Measurements from ENCODE around the gene LDAH.
"Not testable (repeated sequence)": the region's sequence is repeated elsewhere in the genome, so short reads cannot be mapped to it uniquely, and the experiment has no call there.

Gene LDAH

DNA sequence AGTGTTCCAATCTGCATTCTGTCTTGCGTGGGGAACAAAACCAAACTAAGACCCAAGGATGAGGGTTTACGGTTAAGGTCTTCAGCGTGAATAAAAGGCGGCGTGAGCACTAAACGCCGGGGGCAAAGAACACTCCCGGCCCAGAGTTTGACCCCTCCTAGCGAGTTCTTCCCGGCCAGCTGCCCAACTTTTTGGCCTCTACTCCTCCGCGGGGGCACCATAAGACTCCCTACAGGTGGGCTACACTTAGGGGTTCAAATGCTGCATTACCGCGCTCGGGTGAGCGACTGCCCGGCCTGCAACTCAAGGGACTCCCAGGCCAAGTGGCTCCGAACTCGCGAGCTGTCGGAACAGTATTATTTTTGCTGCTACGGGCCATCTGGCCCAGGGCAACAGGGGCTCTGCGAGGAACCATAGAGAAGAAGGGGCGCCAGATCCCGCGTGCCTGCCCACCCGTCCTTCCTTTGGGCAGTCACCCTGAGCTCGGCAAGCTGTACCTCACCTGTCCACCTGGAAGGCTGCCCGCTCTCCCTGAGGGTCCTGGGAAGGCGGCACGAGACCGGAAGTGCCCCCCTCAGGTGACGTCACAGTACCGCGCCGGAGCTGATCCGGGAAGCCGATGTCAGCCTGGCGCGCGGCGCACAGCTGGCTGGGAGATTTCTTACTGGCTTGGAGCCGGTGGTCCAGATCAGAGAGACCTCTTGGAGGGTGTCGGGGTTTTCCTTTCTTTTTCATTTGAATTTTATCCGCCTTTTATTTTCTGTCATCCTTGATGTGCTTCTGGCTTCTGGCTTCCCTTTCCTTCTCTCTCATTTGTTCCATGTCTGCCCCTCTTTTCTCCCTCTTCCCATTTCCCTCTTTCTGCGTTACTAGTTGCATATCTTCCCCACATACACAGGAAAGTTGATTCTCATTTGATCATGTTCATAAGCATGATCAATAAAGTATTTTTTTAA lies at the start of gene LDAH:
LDAH (minus strand) TSS at position 567 of the 956 bp plus-strand sequence. CDS start 21,638 bp downstream, outside the sequence.
- DNase-seq (ENCODE audit: low read depth), result peak; percentile 83

DNA sequence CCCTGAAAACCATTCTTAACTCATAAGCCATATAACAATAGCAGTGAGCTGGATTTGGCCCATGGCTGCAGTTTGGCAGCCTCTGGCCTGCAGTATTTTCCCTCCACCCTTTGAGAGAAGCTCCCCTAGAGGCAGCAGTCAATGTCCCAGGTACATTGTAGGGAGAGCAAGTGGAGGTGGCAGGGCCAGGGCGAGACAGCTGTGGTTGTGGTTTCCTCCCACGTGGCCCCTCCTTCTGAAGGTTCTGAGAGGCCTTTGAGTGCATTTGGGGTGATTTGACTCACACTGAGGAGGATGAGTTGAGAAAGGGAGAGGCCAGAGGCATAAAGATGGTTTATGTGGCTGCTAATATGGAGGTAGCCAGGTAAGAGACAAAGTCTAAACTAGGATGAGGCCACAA lies 45.5 kb upstream of the LDAH start:
- DNase-seq (ENCODE audit: low read depth), result peak; percentile 65

DNA sequence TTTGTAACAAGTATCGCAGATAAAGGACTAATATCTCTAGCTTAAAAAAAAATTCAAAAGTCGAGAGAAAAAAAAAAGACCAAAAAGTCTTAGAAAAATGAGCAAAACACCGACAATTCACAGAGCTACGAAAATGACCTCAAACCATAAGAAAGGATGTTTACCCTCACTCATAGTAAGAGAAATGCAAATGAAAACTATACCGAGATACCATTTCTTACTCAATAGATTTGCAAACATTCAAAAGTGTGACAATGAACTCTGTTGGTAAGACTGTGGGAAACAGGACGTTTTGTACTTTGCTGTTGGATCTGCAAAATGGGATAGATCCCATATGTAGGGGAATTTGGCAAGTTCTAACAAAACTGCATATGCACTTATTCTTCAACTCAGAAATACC lies 39.9 kb upstream of the LDAH start:
- DNase-seq (ENCODE audit: low read depth), result no peak

DNA sequence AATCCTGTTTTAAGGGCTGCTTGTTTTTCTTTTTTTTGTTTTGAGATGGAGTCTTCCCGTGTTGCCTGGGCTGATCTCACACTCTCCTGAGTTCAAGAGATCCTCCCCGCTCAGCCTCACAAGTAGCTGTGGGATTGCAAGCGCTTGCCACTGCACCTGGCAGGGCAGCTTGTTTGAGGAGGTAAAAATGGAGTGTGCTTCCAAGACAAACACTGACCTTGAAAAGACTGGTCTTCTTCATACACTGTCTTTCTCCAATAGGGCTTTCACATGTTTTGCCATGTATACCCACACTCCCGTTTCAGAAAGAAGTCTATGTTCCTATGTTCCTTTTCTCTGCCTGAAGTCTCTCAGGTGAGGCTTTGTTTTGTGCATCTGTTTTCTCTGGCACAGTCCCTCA lies 32.6 kb upstream of the LDAH start:
- no peak for DNase-seq (ENCODE audit: low read depth)

DNA sequence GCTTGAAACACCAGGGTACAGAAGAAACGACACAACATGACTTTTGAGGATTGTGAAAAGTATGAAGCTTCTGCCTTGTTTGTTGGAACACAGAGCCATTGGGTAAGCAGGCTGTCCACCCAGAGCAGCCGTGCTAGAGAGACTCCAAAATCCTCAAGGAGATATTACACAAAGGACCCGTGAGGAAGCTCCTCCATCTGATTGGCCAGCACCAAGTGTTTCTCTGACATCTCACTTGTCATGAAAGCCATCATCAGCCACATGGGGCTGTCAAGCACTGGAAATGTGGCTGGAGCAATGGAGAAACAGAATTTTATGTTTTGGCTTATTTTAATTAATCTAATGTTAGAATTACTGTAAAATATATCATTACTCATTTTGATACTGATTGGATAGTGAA lies 29.8 kb upstream of the LDAH start:
- no peak for DNase-seq (ENCODE audit: low read depth)

DNA sequence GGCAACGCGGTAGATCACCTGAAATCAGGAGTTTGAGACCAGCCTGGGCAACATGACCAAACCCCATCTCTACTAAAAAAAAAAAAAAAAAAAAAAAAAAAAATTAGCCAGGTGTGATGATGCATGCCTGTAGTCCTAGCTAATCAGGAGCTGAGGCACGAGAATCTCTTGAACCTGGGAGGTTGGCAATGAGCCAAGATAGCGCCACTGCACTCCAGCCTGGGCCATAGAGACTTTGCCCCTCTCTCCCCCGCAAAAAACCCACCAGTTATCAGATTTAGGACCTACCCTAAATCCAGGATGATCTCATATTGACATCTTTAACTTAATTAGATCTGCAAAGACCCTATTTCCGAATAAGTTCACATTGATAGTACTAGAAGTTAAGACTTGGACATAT lies 29.2 kb upstream of the LDAH start:
- no peak for DNase-seq (ENCODE audit: low read depth)

DNA sequence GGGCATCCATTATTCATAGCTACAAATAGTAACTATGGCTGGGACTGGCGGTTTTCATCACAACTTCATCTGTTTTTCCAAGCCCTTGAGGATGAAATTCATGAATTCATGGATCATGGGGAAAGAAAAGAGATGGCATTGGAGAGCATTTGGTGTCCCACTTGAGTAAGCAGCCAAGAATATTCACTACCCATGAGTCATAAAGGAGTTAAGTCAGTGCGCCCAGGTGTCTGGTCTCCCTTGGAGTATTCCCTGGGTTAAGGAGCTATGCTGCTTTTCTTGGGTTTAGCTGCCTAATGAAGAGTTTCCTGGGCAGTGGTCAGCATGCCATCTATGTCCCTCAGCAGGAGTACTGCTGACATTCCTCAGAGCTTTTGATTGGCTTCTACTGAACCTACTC lies 21.3 kb upstream of the LDAH start:
- no peak for DNase-seq (ENCODE audit: low read depth)

DNA sequence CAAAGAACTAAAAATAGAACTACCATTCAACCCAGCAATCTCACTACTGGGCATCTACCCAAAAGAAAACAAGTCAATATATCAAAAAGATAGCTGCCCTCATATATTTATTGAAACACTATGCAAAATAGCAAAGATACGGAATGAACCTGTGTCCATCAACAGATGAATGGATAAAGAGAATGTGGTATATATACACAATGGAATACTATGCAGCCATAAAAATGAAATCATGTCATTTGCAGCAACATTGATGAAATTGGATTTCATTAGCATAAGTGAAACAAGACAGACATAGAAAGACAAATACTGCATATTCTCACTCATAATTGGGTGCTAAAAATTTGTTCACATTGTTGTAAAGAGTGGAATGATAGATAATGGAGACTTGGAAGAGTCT lies 16.2 kb upstream of the LDAH start:
- no peak for DNase-seq (ENCODE audit: low read depth)

DNA sequence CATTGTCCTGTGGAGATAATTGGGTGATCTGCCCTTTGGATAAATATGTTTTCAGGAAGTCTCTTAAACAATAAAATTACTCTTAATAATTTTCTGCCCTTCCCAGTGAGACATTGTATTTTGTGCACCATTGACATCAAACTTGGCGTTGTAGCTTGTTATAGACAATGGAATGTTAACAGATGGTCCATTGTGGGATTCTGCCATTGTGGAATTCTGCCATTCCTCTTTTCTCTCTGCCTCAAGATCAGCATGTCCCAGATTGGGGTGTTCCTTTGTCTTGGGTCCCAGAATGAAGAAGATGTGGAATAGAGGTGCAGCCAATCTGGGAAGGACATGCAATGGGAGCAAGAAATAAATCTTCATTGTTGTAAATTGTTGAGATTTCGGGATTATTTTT lies 15.1 kb upstream of the LDAH start:
- DNase-seq (ENCODE audit: low read depth), result no peak

DNA sequence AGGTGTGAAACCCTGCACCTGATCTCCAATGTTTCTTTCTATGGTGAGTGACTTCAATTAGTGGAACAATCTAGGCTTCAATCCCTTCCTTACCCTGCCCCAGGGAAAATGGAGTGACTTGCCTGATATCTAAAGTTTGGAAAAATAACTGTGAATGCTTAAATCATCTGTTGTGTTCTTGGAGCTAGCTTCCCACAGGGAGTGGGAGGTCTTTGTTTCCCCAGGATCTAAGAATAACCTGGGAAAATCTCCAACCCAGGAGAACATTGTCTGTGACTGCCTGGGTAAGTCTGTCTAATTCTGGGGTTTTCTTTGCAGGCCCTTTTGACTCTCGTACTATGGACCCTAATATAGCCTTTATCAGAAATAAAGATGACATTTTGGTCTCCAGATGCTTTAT lies 13.6 kb upstream of the LDAH start:
- DNase-seq (ENCODE audit: low read depth), result no peak

DNA sequence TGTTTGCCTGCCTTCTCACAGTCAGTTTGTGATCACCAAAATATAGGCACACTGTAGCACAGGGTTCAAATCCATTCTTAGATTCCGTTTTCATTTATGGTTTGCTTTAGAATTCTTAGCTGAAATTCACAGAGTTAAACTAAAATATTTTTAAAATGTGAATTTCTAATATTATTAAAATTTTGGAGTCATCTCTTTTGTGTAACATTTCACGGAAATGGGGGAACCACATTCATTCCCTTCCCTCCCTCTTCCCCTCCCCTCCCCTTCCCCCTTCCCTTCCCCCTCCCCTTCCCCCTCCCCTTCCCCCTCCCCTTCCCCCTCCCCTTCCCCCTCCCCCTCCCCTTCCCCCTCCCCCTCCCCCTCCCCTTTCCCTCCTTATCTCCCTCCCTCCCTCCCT lies 11.4 kb upstream of the LDAH start:
- no peak for DNase-seq (ENCODE audit: low read depth)

DNA sequence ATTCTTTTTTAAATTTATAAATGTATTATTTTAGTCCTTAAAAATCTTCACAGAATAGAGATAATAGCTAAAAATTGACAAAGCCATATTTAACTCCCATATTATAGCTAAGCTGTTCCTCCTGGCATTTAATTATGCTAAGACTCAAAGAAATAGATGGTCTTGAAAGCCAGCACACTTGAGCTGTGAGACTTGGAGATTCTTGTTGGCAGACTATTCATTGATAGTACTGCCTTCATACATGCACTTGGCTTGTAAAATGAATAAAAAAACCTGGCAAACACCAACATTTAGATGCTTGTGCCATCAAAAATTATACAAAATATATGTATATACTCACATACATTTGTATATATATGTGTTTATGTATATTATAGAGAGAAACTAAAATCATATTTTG lies 9.7 kb upstream of the LDAH start:
- DNase-seq (ENCODE audit: low read depth), result no peak

DNA sequence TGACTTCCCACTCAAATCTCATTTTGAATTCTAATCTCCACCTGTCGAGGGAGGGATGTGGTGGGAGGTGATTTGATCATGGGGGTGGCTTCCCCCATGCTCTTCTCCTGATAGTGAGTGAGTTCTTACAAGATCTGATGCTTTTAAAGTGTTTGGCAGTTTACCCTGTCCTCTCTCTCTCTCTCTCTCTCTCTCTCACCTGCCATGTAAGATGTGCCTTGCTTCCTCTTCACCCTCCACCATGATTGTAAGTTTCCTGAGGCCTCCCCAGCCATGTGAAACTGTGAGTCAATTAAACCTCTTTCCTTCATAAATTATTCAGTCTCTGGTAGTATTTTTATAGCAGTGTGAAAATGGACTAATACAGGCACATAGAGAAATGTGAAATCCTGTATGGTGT lies 7.0 kb upstream of the LDAH start:
- DNase-seq (ENCODE audit: low read depth), result no peak

DNA sequence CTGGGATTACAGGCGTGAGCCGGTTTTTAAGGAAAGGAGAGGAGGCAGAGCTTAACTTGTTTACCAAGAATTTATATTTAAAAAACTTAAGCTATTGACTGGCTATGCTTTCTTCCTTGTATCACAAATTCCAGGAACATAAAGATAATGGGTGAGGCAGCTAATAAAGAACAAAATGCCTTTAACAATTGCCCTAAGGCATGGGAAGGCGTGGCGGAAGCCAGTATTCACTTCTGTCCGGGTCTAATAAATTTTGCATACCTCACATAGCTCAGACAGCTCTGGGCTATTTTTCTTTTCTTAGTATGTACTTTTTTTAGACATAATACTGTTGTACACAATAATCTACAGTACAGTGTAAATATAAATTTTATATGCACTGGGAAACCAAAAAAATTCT lies 1.0 kb upstream of the LDAH start:
- DNase-seq (ENCODE audit: low read depth), result no peak

DNA sequence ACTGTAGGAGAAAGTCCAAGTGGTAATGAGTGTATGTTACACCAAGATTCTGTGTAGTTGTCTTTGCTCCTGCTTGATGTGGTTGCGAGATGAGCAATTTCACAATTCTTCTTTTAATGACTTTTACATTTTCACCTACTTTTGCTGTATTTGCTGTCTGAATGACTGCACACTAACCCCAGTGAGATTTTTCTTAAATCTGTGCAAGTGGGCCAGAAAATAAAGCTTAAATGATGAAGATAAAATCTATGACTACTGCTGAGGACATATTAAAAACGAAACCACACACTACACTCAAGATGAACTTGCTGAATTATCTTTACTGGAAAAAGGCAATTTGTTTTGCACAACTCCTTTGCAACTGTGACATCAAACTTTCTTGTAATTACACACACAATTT lies 4.1 kb downstream of the LDAH start:
- DNase-seq (ENCODE audit: low read depth), result no peak

DNA sequence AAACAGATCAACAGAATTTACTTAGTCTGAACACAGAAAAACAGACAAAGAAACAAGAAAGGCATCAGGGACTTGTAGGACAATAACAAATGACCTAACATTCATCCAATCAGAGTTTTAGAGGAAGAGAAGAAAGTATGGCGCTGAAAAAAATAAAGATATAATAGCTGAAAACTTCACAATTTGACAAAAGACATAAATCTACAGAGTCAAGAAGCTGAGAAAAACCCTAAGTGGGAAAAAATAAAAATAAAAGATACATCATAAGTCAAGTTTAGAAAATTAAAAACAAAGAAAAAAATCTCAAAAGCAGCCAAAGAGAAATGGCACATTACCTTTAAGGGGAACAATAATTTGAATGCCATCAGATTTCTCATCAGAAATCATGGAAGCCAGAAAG lies 7.7 kb downstream of the LDAH start:
- DNase-seq (ENCODE audit: low read depth), result no peak

DNA sequence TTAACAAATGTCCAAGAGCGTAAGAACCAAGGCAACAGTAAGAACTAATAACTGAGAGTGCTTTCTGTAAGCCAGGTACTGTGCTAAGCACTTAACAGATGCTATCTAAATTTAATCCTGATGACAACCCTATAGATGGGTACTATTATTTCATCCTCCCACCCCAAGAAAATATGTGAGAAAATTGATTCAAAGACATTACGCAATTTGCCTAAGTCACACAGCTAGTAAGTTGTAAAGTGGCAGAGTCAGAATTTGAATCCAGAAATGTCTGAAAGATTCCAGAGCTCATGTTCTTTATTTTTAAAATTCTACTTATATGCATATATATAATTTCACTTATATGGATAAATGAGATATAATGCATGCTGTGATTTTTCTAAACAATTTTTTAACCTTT lies 10.1 kb downstream of the LDAH start:
- DNase-seq (ENCODE audit: low read depth), result no peak

DNA sequence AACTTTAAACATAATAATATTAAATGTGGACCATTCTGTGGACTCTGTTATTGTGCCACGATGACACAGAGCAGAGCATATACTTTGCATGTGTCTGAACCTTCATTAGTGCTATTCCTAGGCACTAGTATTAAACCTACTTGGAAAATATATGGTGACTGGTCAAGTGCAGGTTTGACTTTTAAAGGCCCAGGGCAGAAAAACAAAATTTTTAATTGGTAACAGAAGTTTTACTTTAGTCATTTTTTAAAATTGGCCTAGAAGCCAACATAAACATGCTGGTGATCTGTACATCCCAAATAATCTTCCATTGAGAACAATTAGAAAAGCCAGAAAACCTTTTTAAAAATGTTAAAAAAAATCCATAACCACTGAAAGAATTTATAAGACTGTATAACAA lies 16.6 kb downstream of the LDAH start:
- DNase-seq (ENCODE audit: low read depth), result no peak

DNA sequence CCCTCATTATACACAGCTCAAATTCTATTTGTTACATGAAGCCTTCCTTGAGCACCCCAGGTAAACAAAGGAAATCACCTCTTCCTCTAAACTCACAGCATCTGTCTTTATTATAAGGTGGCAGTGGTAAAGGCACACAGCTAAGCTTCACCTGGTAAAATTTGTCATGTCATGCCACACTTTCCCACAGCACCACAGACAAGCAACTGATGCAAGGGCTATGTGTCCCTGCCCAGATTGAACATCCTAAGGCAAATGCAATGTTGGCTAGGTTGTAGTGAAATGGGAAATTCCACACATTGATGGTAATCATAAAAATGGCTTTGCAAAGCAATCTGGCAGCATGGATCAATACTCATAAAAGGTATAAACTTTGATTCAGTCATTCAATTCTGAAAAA lies 18.9 kb downstream of the LDAH start:
- no peak for DNase-seq (ENCODE audit: low read depth)

DNA sequence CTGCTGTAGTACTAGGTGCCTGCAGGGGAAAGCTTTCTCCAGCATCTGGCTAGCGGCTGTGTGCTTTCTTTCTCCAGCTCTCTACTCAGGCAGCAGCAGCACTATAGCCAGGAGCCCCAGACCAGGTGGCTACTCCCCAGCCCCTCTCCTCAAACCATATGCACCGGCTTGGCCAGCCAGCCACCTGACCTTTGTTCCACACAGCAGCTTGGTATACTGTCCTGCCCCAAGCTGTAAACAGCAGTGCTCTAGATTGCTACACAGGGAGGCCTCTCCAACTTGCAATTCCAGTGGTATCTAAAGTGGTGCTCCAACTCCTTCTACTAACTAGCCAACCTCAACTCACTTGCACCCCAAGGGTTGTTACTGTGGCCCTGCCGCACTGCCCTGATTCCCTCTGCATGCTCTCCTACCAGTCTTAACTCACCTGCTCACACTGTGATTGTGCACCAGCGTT lies 19.6 kb downstream of the LDAH start:
- DNase-seq (ENCODE audit: low read depth), result no peak

DNA sequence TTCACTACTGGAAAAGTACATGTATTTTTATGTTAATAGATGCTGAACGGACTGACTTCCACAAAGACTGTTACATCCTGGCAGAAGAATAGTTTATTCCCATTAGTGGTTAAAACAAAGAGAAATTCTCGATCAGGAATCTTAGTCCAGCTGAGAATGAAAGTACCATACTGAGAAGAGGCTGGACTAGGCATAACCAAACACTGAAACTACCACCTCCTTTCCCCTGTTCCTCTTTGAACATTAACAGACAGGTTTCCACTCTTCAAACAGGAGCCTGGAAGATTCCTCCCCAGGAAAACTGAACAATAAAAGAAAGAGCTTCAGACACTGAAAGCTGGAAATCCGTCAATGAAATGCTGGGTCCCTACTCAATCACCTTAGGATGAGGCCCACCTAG lies 25.8 kb downstream of the LDAH start:
- DNase-seq (ENCODE audit: low read depth), result no peak

DNA sequence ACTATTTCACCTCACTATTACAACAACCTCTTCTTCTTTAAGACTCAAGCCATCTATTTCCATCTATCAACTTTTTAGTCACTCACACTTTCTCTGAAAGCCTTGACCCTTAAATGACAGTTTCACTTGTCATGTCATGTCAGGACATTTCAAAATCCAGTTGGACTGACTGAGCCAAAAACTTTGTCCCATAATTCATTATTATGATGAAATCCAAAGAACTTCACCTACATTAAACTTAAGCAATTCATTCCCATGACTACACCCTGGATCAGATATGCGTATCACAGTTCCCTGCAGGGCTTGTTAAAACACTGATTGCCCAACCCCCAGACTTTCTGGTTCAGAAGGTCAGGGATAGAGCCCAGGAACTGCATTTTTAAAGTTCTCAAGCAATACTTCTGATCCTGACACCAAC lies 26.5 kb downstream of the LDAH start:
- no peak for DNase-seq (ENCODE audit: low read depth)

DNA sequence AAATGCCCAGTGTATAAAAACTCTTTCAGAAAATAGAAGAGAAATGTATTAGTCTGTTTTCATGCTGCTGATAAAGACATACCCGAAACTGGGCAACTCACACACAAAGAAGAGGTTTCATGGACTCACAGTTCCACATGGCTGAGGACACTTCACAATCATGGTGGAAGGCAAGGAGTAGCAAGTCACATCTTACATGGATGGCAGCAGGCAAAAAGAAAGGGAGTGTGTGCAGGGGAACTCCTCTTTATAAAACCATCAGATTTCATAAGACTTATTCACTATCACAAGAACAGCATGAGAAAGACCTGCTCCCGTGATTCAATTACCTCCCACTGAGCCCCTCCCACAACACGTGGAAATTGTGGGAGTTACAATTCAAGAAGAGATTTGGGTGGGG lies 29.0 kb downstream of the LDAH start:
- not testable (repeated sequence) for DNase-seq (ENCODE audit: low read depth)

DNA sequence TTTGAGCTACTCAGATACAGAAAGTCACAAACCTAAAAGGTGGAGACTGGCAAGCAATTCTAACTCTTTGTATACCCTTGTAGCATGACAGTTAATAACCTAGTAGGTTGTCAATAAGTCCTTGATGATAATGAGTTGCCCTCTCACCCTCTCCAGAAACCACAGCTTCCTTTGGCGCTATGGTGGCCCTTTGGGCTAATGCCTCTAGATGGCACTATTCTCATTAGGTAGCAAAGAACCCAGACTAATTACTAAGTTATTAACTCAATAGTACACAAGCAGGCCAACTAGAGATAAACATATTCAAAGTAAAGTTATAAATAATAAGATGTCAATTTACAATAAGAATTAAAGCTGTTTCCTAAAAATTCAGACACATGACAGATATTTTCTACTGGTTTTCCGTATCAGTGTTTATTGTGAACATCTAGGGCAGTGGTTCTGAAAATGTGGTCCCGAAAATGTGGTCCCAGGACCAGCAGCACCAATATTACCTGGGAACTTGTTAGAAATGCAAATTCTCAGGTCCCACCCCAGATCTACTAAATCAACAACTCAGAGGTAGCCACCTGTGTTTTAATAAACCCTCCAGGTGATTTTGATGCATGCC lies 41.1 kb downstream of the LDAH start:
- DNase-seq (ENCODE audit: low read depth), result no peak
